GM12878 (cell line): Measurements from ENCODE around the gene THADA. TPM values are rescaled to one million over a fixed set of nuclear protein-coding genes. Genes with fewer than 3 reads are reported as not detected.
A peak's percentile ranks its signal among the peaks of the same experiment; 100 is the strongest.

Experiments used
- ATAC-seq: fragments of 200-7000 bp; cut with Tn5 transposase; 3 replicates; pipeline ENCODE4 v1.9.1; 2020; ENCODE audit warnings: mild to moderate bottlenecking, moderate library complexity
- BruUV-seq: library from RNA; stranded (reverse); fragments of 400-500 nt; replicated peaks from 2 replicates; lab custom pipeline; 2021; lab: Mats Ljungman, UMichigan
- CTCF ChIA-PET: fragments of 300-600 bp; sonication (Branson Sonifier 250); formaldehyde crosslinking; extraction: SDS; loops from one replicate; lab custom pipeline; 2021; ENCODE audit warnings: inconsistent platforms; lab: Yijun Ruan, JAX
- POLR2A ChIA-PET: fragments of 350-600 bp; formaldehyde crosslinking; extraction: SDS; loops from one replicate; lab custom pipeline; 2021; ENCODE audit warnings: inconsistent platforms; lab: Charles Lee
- RAD21 ChIA-PET: fragments of 300-600 bp; sonication (Branson Sonifier 250); formaldehyde crosslinking; loops from one replicate; lab custom pipeline; 2023; ENCODE audit warnings: antibody characterized with exemption; ENCODE audit not compliant: unreplicated experiment; lab: Charles Lee
- SMC1A ChIA-PET: fragments of 300-600 bp; sonication (Branson Sonifier 250); formaldehyde crosslinking; loops from one replicate; lab custom pipeline; 2023; ENCODE audit not compliant: unreplicated experiment, uncharacterized antibody; lab: Charles Lee
- DNase-seq: peaks from one replicate; pipeline ENCODE4 v3.0.0-alpha.2; 2011; ENCODE audit warnings: low read depth, low spot score
- FAIRE-seq: peaks from 3 replicates; lab custom pipeline; 2011; peaks lifted over from hg19 to GRCh38; lab: Jason Lieb, UNC
- H2AFZ ChIP-seq: 2 replicates; pipeline ENCODE4 v1.6.0; 2011; ENCODE audit warnings: low read depth, low read length, control low read depth; ENCODE audit not compliant: control insufficient read depth
- H3K27ac ChIP-seq: 2 replicates; pipeline ENCODE4 v1.5.1; 2011; ENCODE audit warnings: control low read depth; ENCODE audit not compliant: control insufficient read depth, insufficient read depth
- H3K27me3 ChIP-seq, 2 experiments: replicated peaks in 1 of 2; 2 replicates each; pipeline versions ENCODE4 v1.6.0 to v1.6.1; 2011; ENCODE audit warnings: low read length in 1 of 2; ENCODE audit not compliant: control insufficient read depth in 2 of 2, insufficient read depth in 2 of 2
- H3K36me3 ChIP-seq, 2 experiments: 2 replicates each; pipeline ENCODE4 v1.5.1; 2011; ENCODE audit warnings: low read length in 1 of 2; ENCODE audit not compliant: control insufficient read depth in 2 of 2, insufficient read depth in 2 of 2
- H3K4me1 ChIP-seq: 2 replicates; pipeline ENCODE4 v1.6.1; 2011; ENCODE audit warnings: mild to moderate bottlenecking, low read length, moderate library complexity, mixed read lengths; ENCODE audit not compliant: control insufficient read depth, insufficient read depth
- H3K4me2 ChIP-seq: 2 replicates; pipeline ENCODE4 v1.6.0; 2011; ENCODE audit warnings: control low read depth; ENCODE audit not compliant: control insufficient read depth, insufficient read depth
- H3K4me3 ChIP-seq: fragments of 200-600 bp; sonication (generic); 2 replicates; pipeline ENCODE4 v1.5.1; 2016
- H3K79me2 ChIP-seq: 2 replicates; pipeline ENCODE4 v1.6.0; 2011; ENCODE audit warnings: low read length; ENCODE audit not compliant: control insufficient read depth, insufficient read depth
- H3K9ac ChIP-seq: 2 replicates; pipeline ENCODE4 v1.8.0; 2011; ENCODE audit warnings: low read length, control low read depth, mixed read lengths; ENCODE audit not compliant: control insufficient read depth, insufficient read depth
- H3K9me3 ChIP-seq: replicated peaks from 3 replicates; pipeline ENCODE4 v1.5.1; 2011; ENCODE audit warnings: mild to moderate bottlenecking, low read length; ENCODE audit not compliant: control insufficient read depth, insufficient read depth
- H4K20me1 ChIP-seq: 2 replicates; pipeline ENCODE4 v1.6.0; 2011; ENCODE audit not compliant: control insufficient read depth, insufficient read depth
- BCL11A ChIP-seq: IDR thresholded peaks from 2 replicates; pipeline ENCODE4 v1.6.1; 2011; ENCODE audit warnings: low read depth, low read length
- CREM ChIP-seq: IDR thresholded peaks from 2 replicates; pipeline ENCODE4 v1.6.1; 2014; ENCODE audit warnings: antibody characterized with exemption, low read depth
- HDGF ChIP-seq: fragments of 450-650 bp; IDR thresholded peaks from 2 replicates; pipeline ENCODE4 v1.6.1; 2016; ENCODE audit warnings: antibody characterized with exemption
- MTA3 ChIP-seq: IDR thresholded peaks from 2 replicates; pipeline ENCODE4 v1.6.1; 2012; ENCODE audit warnings: low read length, inconsistent platforms, borderline replicate concordance
- RAD51 ChIP-seq: fragments of 450-650 bp; IDR thresholded peaks from 2 replicates; pipeline ENCODE4 v1.6.1; 2016; ENCODE audit warnings: moderate library complexity, mild to moderate bottlenecking, inconsistent platforms
- TCF12 ChIP-seq: IDR thresholded peaks from 2 replicates; pipeline ENCODE4 v1.6.1; 2011; ENCODE audit warnings: low read depth, mild to moderate bottlenecking, low read length
- WRNIP1 ChIP-seq: IDR thresholded peaks from 2 replicates; pipeline ENCODE4 v1.6.1; 2011; ENCODE audit warnings: low read depth, low read length, improper control_type of control experiment, borderline replicate concordance
- WGBS: methylation state at CpG from one replicate; pipeline ENCODE4 v1.1.6; 2016; ENCODE audit warnings: low lambda C conversion rate; ENCODE audit not compliant: insufficient replicate concordance, insufficient coverage; ENCODE audit errors: missing lambda C conversion rate; 5-methylcytosine and 5-hydroxymethylcytosine counted together
- in situ Hi-C: fragments of 300-500 bp; cut with MboI; formaldehyde crosslinking; loops from 9 replicates; pipeline ENCODE4 v1.14.3; 2018; ENCODE audit warnings: mixed read lengths
- intact Hi-C: fragments of 100-400 bp; cut with micrococcal nuclease; formaldehyde crosslinking; loops from one replicate; pipeline ENCODE4 v1.14.2; 2022; ENCODE audit not compliant: unreplicated experiment
- polyA plus RNA-seq, 11 experiments: library from polyadenylated mRNA; depleted of rRNA in 4 of 11; unstranded in 6 of 11; stranded (reverse) in 5 of 11; fragments of >200 nt; fragmentation: Nextera tagmentation in 4 of 11; fragmentation: Illumina TruSeq in 1 of 11; extraction: Ambion mirVana in 4 of 11; extraction: Trizol in 1 of 11; gene quantifications; 1 replicate in 1 of 11; 2 replicates in 10 of 11; pipeline versions ENCODE4 v1.2.1 to v1.2.3, GENCODE V29; 2011 to 2016; ENCODE audit warnings: inconsistent platforms in 2 of 11, missing spikeins in 2 of 11, low read depth in 1 of 11
- total RNA-seq, 4 experiments: library from RNA; depleted of rRNA in 3 of 4; stranded (reverse); fragments of >200 nt in 3 of 4; fragmentation: Illumina TruSeq in 1 of 4; extraction: Trizol in 1 of 4; gene quantifications; 2 replicates each; pipeline versions ENCODE4 v1.2.1 to v1.2.3, GENCODE V29; 2013 to 2021
- TF ChIP-seq, protein P1 (sequence below): IDR thresholded peaks from 2 replicates; pipeline ENCODE4 v1.6.1; 2011; ENCODE audit warnings: borderline replicate concordance, low read depth, mild to moderate bottlenecking, moderate library complexity, low read length; ENCODE audit not compliant: insufficient read depth, poor library complexity, severe bottlenecking
- TF ChIP-seq, protein P2 (sequence below): fragments of 450-650 bp; IDR thresholded peaks from 2 replicates; pipeline ENCODE4 v1.6.1; 2017; ENCODE audit warnings: antibody characterized with exemption, mild to moderate bottlenecking, moderate library complexity

Gene THADA
- total and polyA plus RNA-seq, 10 of the 15 experiments (the other 5 are each of a cell fraction or from before 2014, with no cell fraction given): 14.6 to 33.2 (median 23.2) TPM

DNA sequence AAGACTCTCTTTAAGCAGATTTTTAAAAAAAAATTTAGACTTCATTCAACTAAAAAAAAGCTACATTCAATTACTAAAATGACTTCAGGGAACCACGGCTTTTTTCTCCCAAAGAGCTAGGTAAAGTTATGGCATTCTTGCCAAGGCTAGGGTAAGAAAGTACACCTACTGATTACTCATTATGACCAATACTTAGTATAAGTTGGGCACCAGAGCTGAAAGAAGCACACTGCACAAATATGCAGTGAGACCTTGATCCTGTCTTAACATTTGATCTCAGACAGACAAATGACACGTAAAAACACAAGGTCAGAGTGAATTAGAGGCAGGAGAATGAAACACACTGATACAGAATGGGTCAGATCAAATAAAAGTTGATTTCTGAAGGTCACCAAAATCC, 88.7 kb downstream of the THADA start:
- DNase-seq (no peak), FAIRE-seq (peak; percentile 23), ATAC-seq (no peak)
- ChIA-PET RAD21 (no interaction called here), CTCF (interaction anchor here (0.7 to 2.5 kb wide), 8 partner anchors 9 to 567 kb away, joined by 3 to 9 read pairs (median 3); no protein-coding TSS in a partner anchor), POLR2A (no interaction called here), SMC1A (interaction anchor here (0.7 to 1.4 kb wide), 4 partner anchors 8 to 29 kb away, joined by 3 to 7 read pairs (median 3); no protein-coding TSS in a partner anchor)
- Histone ChIP-seq H2AFZ (no peak overlapping the region), H3K4me3 (no peak overlapping the region), H3K9ac (no peak overlapping the region), H3K4me1 (no peaks in the 10 kb centered on the region), H3K79me2 (no peaks in the 10 kb centered on the region), H3K9me3 (no peaks in the 10 kb centered on the region), H3K27me3 (no peaks in the 10 kb centered on the region), H3K27ac (no peak overlapping the region), H4K20me1 (no peaks in the 10 kb centered on the region), H3K4me2 (no peak overlapping the region), H3K36me3 (peaks cover 2 to 12% of the 10 kb centered on the region in 2 experiments)
- in situ Hi-C loops (no loop called here), intact Hi-C loops (no loop called here)
- no peak for TF ChIP-seq WRNIP1
- TF ChIP-seq, protein P1, sequence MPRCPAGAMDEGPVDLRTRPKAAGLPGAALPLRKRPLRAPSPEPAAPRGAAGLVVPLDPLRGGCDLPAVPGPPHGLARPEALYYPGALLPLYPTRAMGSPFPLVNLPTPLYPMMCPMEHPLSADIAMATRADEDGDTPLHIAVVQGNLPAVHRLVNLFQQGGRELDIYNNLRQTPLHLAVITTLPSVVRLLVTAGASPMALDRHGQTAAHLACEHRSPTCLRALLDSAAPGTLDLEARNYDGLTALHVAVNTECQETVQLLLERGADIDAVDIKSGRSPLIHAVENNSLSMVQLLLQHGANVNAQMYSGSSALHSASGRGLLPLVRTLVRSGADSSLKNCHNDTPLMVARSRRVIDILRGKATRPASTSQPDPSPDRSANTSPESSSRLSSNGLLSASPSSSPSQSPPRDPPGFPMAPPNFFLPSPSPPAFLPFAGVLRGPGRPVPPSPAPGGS: peak; percentile 23
- BruUV-seq: no TSS peak
- WGBS: 94% methylated on average over 2 of the region's 2 CpGs

DNA sequence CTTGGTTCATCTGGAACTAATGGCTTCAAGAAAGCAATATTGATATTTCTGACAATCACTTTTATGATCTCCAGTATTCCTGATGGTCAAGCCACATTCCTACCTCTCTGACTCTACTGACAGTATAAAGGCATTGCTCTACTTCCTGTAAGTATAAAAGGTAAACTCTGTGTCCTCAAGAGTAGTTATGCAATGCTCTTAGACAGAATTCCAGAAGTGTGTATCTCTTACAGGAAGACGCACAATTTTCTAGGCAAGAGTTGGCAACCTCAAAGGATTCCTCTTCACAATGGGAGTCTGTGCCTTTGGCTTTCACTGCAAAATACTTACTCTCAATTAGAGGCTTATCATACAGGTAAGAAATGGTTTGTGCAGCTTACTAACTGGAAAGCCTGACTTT, 100.1 kb downstream of the THADA start:
- Histone ChIP-seq H3K27me3 (no peaks in the 10 kb centered on the region), H3K27ac (no peak overlapping the region), H3K9ac (no peak overlapping the region), H2AFZ (no peak overlapping the region), H3K79me2 (no peaks in the 10 kb centered on the region), H4K20me1 (no peaks in the 10 kb centered on the region), H3K4me1 (no peaks in the 10 kb centered on the region), H3K4me2 (no peak overlapping the region), H3K9me3 (no peaks in the 10 kb centered on the region), H3K36me3 (no peaks in the 10 kb centered on the region; a peak in 2 of 4 replicates), H3K4me3 (no peak overlapping the region)
- in situ Hi-C loops: no loop called here
- TF ChIP-seq CREM: no peak
- TF ChIP-seq, protein P2, sequence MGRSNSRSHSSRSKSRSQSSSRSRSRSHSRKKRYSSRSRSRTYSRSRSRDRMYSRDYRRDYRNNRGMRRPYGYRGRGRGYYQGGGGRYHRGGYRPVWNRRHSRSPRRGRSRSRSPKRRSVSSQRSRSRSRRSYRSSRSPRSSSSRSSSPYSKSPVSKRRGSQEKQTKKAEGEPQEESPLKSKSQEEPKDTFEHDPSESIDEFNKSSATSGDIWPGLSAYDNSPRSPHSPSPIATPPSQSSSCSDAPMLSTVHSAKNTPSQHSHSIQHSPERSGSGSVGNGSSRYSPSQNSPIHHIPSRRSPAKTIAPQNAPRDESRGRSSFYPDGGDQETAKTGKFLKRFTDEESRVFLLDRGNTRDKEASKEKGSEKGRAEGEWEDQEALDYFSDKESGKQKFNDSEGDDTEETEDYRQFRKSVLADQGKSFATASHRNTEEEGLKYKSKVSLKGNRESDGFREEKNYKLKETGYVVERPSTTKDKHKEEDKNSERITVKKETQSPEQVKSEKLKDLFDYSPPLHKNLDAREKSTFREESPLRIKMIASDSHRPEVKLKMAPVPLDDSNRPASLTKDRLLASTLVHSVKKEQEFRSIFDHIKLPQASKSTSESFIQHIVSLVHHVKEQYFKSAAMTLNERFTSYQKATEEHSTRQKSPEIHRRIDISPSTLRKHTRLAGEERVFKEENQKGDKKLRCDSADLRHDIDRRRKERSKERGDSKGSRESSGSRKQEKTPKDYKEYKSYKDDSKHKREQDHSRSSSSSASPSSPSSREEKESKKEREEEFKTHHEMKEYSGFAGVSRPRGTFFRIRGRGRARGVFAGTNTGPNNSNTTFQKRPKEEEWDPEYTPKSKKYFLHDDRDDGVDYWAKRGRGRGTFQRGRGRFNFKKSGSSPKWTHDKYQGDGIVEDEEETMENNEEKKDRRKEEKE: no peak
- TF ChIP-seq BCL11A: no peak
- TF ChIP-seq TCF12: no peak
- no peak for TF ChIP-seq RAD51
- no peak for TF ChIP-seq HDGF
- no peak for TF ChIP-seq MTA3
- no TSS peak for BruUV-seq
- POLR2A ChIA-PET: no interaction called here
- intact Hi-C loops: no loop called here
- RAD21 ChIA-PET: interaction anchor here (2.7 kb wide), 1 partner anchor 81 kb away, joined by 5 read pairs; no protein-coding TSS in a partner anchor
- DNase-seq (no peak), FAIRE-seq (no peak), ATAC-seq (no peak)
- CTCF ChIA-PET: no interaction called here
- SMC1A ChIA-PET: no interaction called here
- 96% methylated on average over 1 of the region's 1 CpG for WGBS
